Muscle layer of duodenum (tissue), 2 donors: ENCODE data around the gene RAB40B.

Experiments
- H3K27ac ChIP-seq: one replicate; pipeline ENCODE4 v1.7.0; 2013; ENCODE audit warnings: mild to moderate bottlenecking, low read length
- H3K27me3 ChIP-seq: one replicate; pipeline ENCODE4 v1.7.0; 2013; ENCODE audit warnings: low read depth, mild to moderate bottlenecking, control low read depth, low read length
- H3K36me3 ChIP-seq, 2 donors: one replicate each; pipeline ENCODE4 v1.7.0; 2013; ENCODE audit warnings: low read length in 2 of 2, control low read depth in 1 of 2, mild to moderate bottlenecking in 1 of 2; ENCODE audit not compliant: insufficient read depth in 2 of 2, control insufficient read depth in 1 of 2
- H3K4me1 ChIP-seq, 2 donors: one replicate each; pipeline ENCODE4 v1.7.0; 2013; ENCODE audit warnings: low read length in 2 of 2, mild to moderate bottlenecking in 2 of 2, control low read depth in 1 of 2, moderate library complexity in 1 of 2; ENCODE audit not compliant: insufficient read depth in 2 of 2, control insufficient read depth in 1 of 2
- H3K4me3 ChIP-seq, 2 donors: one replicate each; pipeline ENCODE4 v1.7.0; 2013; ENCODE audit warnings: low read length in 2 of 2, low read depth in 1 of 2, mild to moderate bottlenecking in 1 of 2
- H3K9me3 ChIP-seq, 2 donors: one replicate each; pipeline ENCODE4 v1.7.0; 2013; ENCODE audit warnings: low read length in 2 of 2, control low read depth in 1 of 2, mild to moderate bottlenecking in 1 of 2; ENCODE audit not compliant: control insufficient read depth in 1 of 2
- donor health status: healthy.

RAB40B gene

GRCh38 chr17:82619641-82620040, 78.9 kb downstream of the RAB40B start:
- Histone ChIP-seq H3K4me1 (no peaks in the 10 kb centered on the region), H3K27ac (no peak overlapping the region), H3K36me3 (peaks cover 60 to 76% of the 10 kb centered on the region in 2 donors), H3K27me3 (no peaks in the 10 kb centered on the region), H3K9me3 (no peaks in the 10 kb centered on the region), H3K4me3 (no peak overlapping the region)

- Histone ChIP-seq H3K4me3 (no peak overlapping the region), H3K36me3 (peaks cover 60 to 77% of the 10 kb centered on the region in 2 donors), H3K4me1 (no peaks in the 10 kb centered on the region), H3K27me3 (no peaks in the 10 kb centered on the region), H3K27ac (no peak overlapping the region), H3K9me3 (no peaks in the 10 kb centered on the region)
These were observed 79.3 kb downstream of the RAB40B start for GRCh38 chr17:82619211-82619610.

GRCh38 chr17:82616021-82616711, 82.3 kb downstream of the RAB40B start:
- Histone ChIP-seq H3K9me3 (no peaks in the 10 kb centered on the region), H3K36me3 (peaks cover 45 to 73% of the 10 kb centered on the region in 2 donors), H3K27me3 (no peaks in the 10 kb centered on the region), H3K4me3 (no peak overlapping the region), H3K27ac (no peak overlapping the region), H3K4me1 (peaks cover 0 to 5% of the 10 kb centered on the region in 2 donors)

GRCh38 chr17:82615084-82616020, 83.1 kb downstream of the RAB40B start:
- no peak overlapping the region for H3K27ac ChIP-seq

GRCh38 chr17:82614095-82614631, 84.3 kb downstream of the RAB40B start:
- Histone ChIP-seq H3K27me3 (no peaks in the 10 kb centered on the region), H3K9me3 (no peaks in the 10 kb centered on the region), H3K4me1 (peaks cover 0 to 7% of the 10 kb centered on the region in 2 donors), H3K4me3 (no peak overlapping the region), H3K27ac (no peak overlapping the region), H3K36me3 (peaks cover 37 to 64% of the 10 kb centered on the region in 2 donors)

More at GRCh38 chr17:82615084-82616020, 83.1 kb downstream of the RAB40B start:
- no peak overlapping the region for H3K4me3 ChIP-seq
- no peaks in the 10 kb centered on the region for H3K27me3 ChIP-seq
- H3K9me3 ChIP-seq = no peaks in the 10 kb centered on the region
- H3K4me1 ChIP-seq = peaks cover 0 to 7% of the 10 kb centered on the region in 2 donors
- peaks cover 38 to 68% of the 10 kb centered on the region in 2 donors for H3K36me3 ChIP-seq

GRCh38 chr17:82613283-82614094, 85.0 kb downstream of the RAB40B start:
- no peak overlapping the region for H3K4me3 ChIP-seq
- H3K36me3 ChIP-seq = peaks cover 31 to 57% of the 10 kb centered on the region in 2 donors
- no peaks in the 10 kb centered on the region for H3K9me3 ChIP-seq
- peaks cover 0 to 7% of the 10 kb centered on the region in 2 donors for H3K4me1 ChIP-seq
- no peak overlapping the region for H3K27ac ChIP-seq
- H3K27me3 ChIP-seq = no peaks in the 10 kb centered on the region

GRCh38 chr17:82611140-82612058, 87.1 kb downstream of the RAB40B start:
- peaks cover 19 to 43% of the 10 kb centered on the region in 2 donors for H3K36me3 ChIP-seq
- H3K4me1 ChIP-seq = peaks cover 0 to 7% of the 10 kb centered on the region in 2 donors
- H3K4me3 ChIP-seq = no peak overlapping the region
- no peaks in the 10 kb centered on the region for H3K27me3 ChIP-seq
- H3K27ac ChIP-seq = no peak overlapping the region
- no peaks in the 10 kb centered on the region for H3K9me3 ChIP-seq

GRCh38 chr17:82609655-82610054, 88.8 kb downstream of the RAB40B start:
- Histone ChIP-seq H3K27ac (no peak overlapping the region), H3K36me3 (peaks cover 20 to 35% of the 10 kb centered on the region in 2 donors), H3K4me1 (peaks cover 0 to 11% of the 10 kb centered on the region in 2 donors)

GRCh38 chr17:82608816-82609215, 89.7 kb downstream of the RAB40B start:
- no peak overlapping the region for H3K4me3 ChIP-seq
- peaks cover 2 to 14% of the 10 kb centered on the region in 2 donors for H3K4me1 ChIP-seq
- no peak overlapping the region for H3K27ac ChIP-seq
- H3K9me3 ChIP-seq = no peaks in the 10 kb centered on the region
- peaks cover 25 to 32% of the 10 kb centered on the region in 2 donors for H3K36me3 ChIP-seq
- no peaks in the 10 kb centered on the region for H3K27me3 ChIP-seq

More at GRCh38 chr17:82609655-82610054, 88.8 kb downstream of the RAB40B start:
- Histone ChIP-seq H3K27me3 (no peaks in the 10 kb centered on the region), H3K9me3 (no peaks in the 10 kb centered on the region), H3K4me3 (no peak overlapping the region)
